Osteoblast (primary cell): ENCODE results near the gene SMPD3. TPM values are rescaled to one million over a fixed set of nuclear protein-coding genes. Genes with fewer than 3 reads are reported as not detected.

Source experiments
- DNase-seq: peaks from one replicate; pipeline ENCODE4 v3.0.0; 2011; ENCODE audit warnings: low spot score, mixed read lengths; ENCODE audit not compliant: insufficient read length; ENCODE audit errors: missing footprints
- H2AFZ ChIP-seq: 2 replicates; pipeline ENCODE4 v1.6.0; 2011; ENCODE audit warnings: mild to moderate bottlenecking, low read length
- H3K27ac ChIP-seq: 2 replicates; pipeline ENCODE4 v1.5.1; 2011; ENCODE audit warnings: mild to moderate bottlenecking, low read depth, low read length, moderate library complexity
- H3K27me3 ChIP-seq: 2 replicates; pipeline ENCODE4 v1.6.0; 2012; ENCODE audit warnings: mild to moderate bottlenecking, control low read depth, inconsistent platforms, low read length, moderate library complexity; ENCODE audit not compliant: insufficient read depth
- H3K36me3 ChIP-seq: 2 replicates; pipeline ENCODE4 v1.5.1; 2011; ENCODE audit warnings: mild to moderate bottlenecking, low read length, control low read depth, moderate library complexity; ENCODE audit not compliant: insufficient read depth
- H3K4me1 ChIP-seq: 2 replicates; pipeline ENCODE4 v1.5.1; 2011; ENCODE audit warnings: mild to moderate bottlenecking, low read length, control low read depth, moderate library complexity; ENCODE audit not compliant: insufficient read depth
- H3K4me2 ChIP-seq: 2 replicates; pipeline ENCODE4 v1.6.0; 2011; ENCODE audit warnings: mild to moderate bottlenecking, low read length; ENCODE audit not compliant: insufficient read depth
- H3K4me3 ChIP-seq: fragments of 200-600 bp; sonication (generic); 3 replicates; pipeline ENCODE4 v1.5.1; 2012; ENCODE audit warnings: mild to moderate bottlenecking, low read length, inconsistent platforms; ENCODE audit not compliant: insufficient read depth
- H3K79me2 ChIP-seq: 2 replicates; pipeline ENCODE4 v1.6.0; 2012; ENCODE audit warnings: mild to moderate bottlenecking, low read length, control low read depth, inconsistent platforms; ENCODE audit not compliant: insufficient read depth
- H3K9me3 ChIP-seq: 2 replicates; pipeline ENCODE4 v1.5.1; 2011; ENCODE audit warnings: low read depth, low read length, control low read depth
- H4K20me1 ChIP-seq: 2 replicates; pipeline ENCODE4 v1.6.0; 2012; ENCODE audit warnings: mild to moderate bottlenecking, low read length, control low read depth; ENCODE audit not compliant: insufficient read depth
- total RNA-seq: library from RNA; depleted of rRNA; stranded (reverse); fragments of >200 nt; gene quantifications from 2 replicates; pipeline ENCODE4 v1.2.3, GENCODE V29; 2012
- TF ChIP-seq, protein P1 (sequence below): IDR thresholded peaks from 2 replicates; pipeline ENCODE4 v1.5.1; 2011; ENCODE audit warnings: mild to moderate bottlenecking, low read depth, low read length, moderate library complexity; ENCODE audit errors: extremely low read depth

Gene SMPD3
- total RNA-seq, 1 donor: 0.72 TPM

DNA sequence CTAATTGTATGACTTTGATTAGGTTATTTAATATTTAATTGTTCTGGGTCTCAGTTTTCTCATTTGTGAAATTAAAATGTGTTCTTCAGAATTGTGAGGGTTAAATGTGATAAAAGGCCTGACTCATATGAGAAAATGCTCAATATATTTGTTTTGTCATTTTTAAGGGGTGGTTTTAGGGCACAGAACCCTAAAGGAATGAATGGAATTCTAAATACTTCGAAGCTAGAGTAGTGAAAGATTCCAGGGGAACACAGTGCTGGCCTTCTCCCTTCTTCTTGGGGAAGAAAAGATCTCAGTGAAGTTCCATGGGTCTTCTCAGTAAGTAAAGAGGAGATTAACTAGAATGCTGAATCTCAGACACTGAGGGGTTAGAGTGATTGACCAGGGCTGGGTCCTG, 3.9 kb upstream of the SMPD3 start:
- Histone ChIP-seq H3K36me3 (no peaks in the 10 kb centered on the region), H3K27me3 (peaks cover 4% of the 10 kb centered on the region), H3K4me3 (no peak overlapping the region), H3K9me3 (no peaks in the 10 kb centered on the region), H3K27ac (no peak overlapping the region), H3K4me1 (peaks cover 26% of the 10 kb centered on the region), H3K79me2 (no peaks in the 10 kb centered on the region), H3K4me2 (peak overlapping the region; percentile 46), H2AFZ (no peak overlapping the region), H4K20me1 (no peaks in the 10 kb centered on the region)
- peak; percentile 81 for DNase-seq
- TF ChIP-seq, protein P1, sequence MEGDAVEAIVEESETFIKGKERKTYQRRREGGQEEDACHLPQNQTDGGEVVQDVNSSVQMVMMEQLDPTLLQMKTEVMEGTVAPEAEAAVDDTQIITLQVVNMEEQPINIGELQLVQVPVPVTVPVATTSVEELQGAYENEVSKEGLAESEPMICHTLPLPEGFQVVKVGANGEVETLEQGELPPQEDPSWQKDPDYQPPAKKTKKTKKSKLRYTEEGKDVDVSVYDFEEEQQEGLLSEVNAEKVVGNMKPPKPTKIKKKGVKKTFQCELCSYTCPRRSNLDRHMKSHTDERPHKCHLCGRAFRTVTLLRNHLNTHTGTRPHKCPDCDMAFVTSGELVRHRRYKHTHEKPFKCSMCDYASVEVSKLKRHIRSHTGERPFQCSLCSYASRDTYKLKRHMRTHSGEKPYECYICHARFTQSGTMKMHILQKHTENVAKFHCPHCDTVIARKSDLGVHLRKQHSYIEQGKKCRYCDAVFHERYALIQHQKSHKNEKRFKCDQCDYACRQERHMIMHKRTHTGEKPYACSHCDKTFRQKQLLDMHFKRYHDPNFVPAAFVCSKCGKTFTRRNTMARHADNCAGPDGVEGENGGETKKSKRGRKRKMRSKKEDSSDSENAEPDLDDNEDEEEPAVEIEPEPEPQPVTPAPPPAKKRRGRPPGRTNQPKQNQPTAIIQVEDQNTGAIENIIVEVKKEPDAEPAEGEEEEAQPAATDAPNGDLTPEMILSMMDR: no peak

GRCh38 chr16:68451676-68452075, 3.4 kb upstream of the SMPD3 start:
- no peaks in the 10 kb centered on the region for H4K20me1 ChIP-seq
- no peaks in the 10 kb centered on the region for H3K79me2 ChIP-seq
- no peak overlapping the region for H3K4me3 ChIP-seq
- H3K9me3 ChIP-seq: no peaks in the 10 kb centered on the region
- TF ChIP-seq, protein P1: no peak
- peak overlapping the region; percentile 46 for H3K4me2 ChIP-seq
- no peak for DNase-seq
- peaks cover 7% of the 10 kb centered on the region for H3K27me3 ChIP-seq
- no peak overlapping the region for H3K27ac ChIP-seq
- H3K36me3 ChIP-seq: no peaks in the 10 kb centered on the region
- peaks cover 26% of the 10 kb centered on the region for H3K4me1 ChIP-seq
- no peak overlapping the region for H2AFZ ChIP-seq

- Histone ChIP-seq H3K79me2 (no peaks in the 10 kb centered on the region), H2AFZ (no peak overlapping the region), H3K4me1 (peaks cover 26% of the 10 kb centered on the region), H3K27me3 (peaks cover 16% of the 10 kb centered on the region), H3K9me3 (no peaks in the 10 kb centered on the region), H4K20me1 (peaks cover 2% of the 10 kb centered on the region), H3K4me2 (no peak overlapping the region), H3K4me3 (no peak overlapping the region), H3K27ac (no peak overlapping the region), H3K36me3 (no peaks in the 10 kb centered on the region)
- no peak for DNase-seq
- TF ChIP-seq, protein P1: no peak
Observed at GRCh38 chr16:68450741-68451255, 2.5 kb upstream of the SMPD3 start.

GRCh38 chr16:68447653-68448359, 502 bp downstream of the SMPD3 start:
- peaks cover 2% of the 10 kb centered on the region for H4K20me1 ChIP-seq
- H3K9me3 ChIP-seq: no peaks in the 10 kb centered on the region
- no peak overlapping the region for H3K27ac ChIP-seq
- no peak overlapping the region for H2AFZ ChIP-seq
- peaks cover 26% of the 10 kb centered on the region for H3K4me1 ChIP-seq
- peaks cover 20% of the 10 kb centered on the region for H3K27me3 ChIP-seq
- H3K79me2 ChIP-seq: no peaks in the 10 kb centered on the region
- H3K4me2 ChIP-seq: peak overlapping the region; percentile 81
- TF ChIP-seq, protein P1: no peak
- H3K4me3 ChIP-seq: peak overlapping the region; percentile 66
- H3K36me3 ChIP-seq: no peaks in the 10 kb centered on the region
- DNase-seq: no peak
